Fibroblast of skin of back (primary cell): ENCODE measurements around the gene FLVCR2.
A peak's percentile ranks its signal among the peaks of the same experiment; 100 is the strongest.

Experiments used
- DNase-seq: peaks from one replicate; pipeline ENCODE4 v3.0.0-alpha.2; 2013

FLVCR2 gene

GRCh38 chr14:75554482-75554881 is 23.9 kb upstream of the FLVCR2 start:
- peak; percentile 34 for DNase-seq

- no peak for DNase-seq
Measured at GRCh38 chr14:75558440-75558839, 20.0 kb upstream of the FLVCR2 start.

GRCh38 chr14:75559045-75559444 is 19.4 kb upstream of the FLVCR2 start:
- no peak for DNase-seq

GRCh38 chr14:75559451-75560222 is 18.8 kb upstream of the FLVCR2 start:
- DNase-seq: no peak

GRCh38 chr14:75561013-75561432 is 17.4 kb upstream of the FLVCR2 start:
- peak; percentile 51 for DNase-seq

GRCh38 chr14:75562089-75562488 is 16.3 kb upstream of the FLVCR2 start:
- no peak for DNase-seq

GRCh38 chr14:75562489-75562888 is 15.9 kb upstream of the FLVCR2 start:
- DNase-seq: no peak

- no peak for DNase-seq
Measured at GRCh38 chr14:75563931-75564330, 14.5 kb upstream of the FLVCR2 start.

GRCh38 chr14:75565056-75565455 is 13.4 kb upstream of the FLVCR2 start:
- DNase-seq: no peak

GRCh38 chr14:75566321-75566720 is 12.1 kb upstream of the FLVCR2 start:
- no peak for DNase-seq

- no peak for DNase-seq
Measured at GRCh38 chr14:75566752-75567151, 11.7 kb upstream of the FLVCR2 start.

- DNase-seq: no peak
Measured at GRCh38 chr14:75568140-75568539, 10.3 kb upstream of the FLVCR2 start.

GRCh38 chr14:75568791-75569190 is 9.6 kb upstream of the FLVCR2 start:
- no peak for DNase-seq

- DNase-seq: no peak
Measured at GRCh38 chr14:75570797-75571196, 7.6 kb upstream of the FLVCR2 start.

- DNase-seq: no peak
Measured at GRCh38 chr14:75572104-75572503, 6.3 kb upstream of the FLVCR2 start.

GRCh38 chr14:75577090-75577489 is 1.3 kb upstream of the FLVCR2 start:
- DNase-seq: no peak

GRCh38 chr14:75577729-75578101 is 705 bp upstream of the FLVCR2 start:
- DNase-seq: peak; percentile 75

- peak; percentile 48 for DNase-seq
Measured at GRCh38 chr14:75578786-75579337, 442 bp downstream of the FLVCR2 start.

GRCh38 chr14:75579338-75579864 is 981 bp downstream of the FLVCR2 start:
- DNase-seq: no peak

- no peak for DNase-seq
Measured at GRCh38 chr14:75579882-75580281, 1.5 kb downstream of the FLVCR2 start.

GRCh38 chr14:75587388-75587787 is 9.0 kb downstream of the FLVCR2 start:
- no peak for DNase-seq

GRCh38 chr14:75589931-75590330 is 11.5 kb downstream of the FLVCR2 start:
- no peak for DNase-seq

- no peak for DNase-seq
Measured at GRCh38 chr14:75591331-75591946, 13.0 kb downstream of the FLVCR2 start.
